Endothelial cell of umbilical vein (primary cell): Measurements from ENCODE around the gene PPM1G. TPM values are rescaled to one million over a fixed set of nuclear protein-coding genes. Genes with fewer than 3 reads are reported as not detected.

Source experiments
- BruUV-seq: library from RNA; stranded (reverse); fragments of 400-500 nt; replicated peaks from 2 replicates; lab custom pipeline; 2021; lab: Mats Ljungman, UMichigan
- CTCF ChIA-PET: fragments of 300-600, 350-600 bp; sonication (Branson Sonifier 250); formaldehyde crosslinking; loops from one replicate; lab custom pipeline; 2021; ENCODE audit warnings: antibody characterized with exemption, inconsistent platforms; lab: Charles Lee
- POLR2A ChIA-PET: fragments of 300-600, 350-600 bp; sonication (Branson Sonifier 250); formaldehyde crosslinking; loops from one replicate; lab custom pipeline; 2021; ENCODE audit warnings: antibody characterized with exemption, inconsistent platforms; lab: Charles Lee
- DNase-seq: peaks from one replicate; pipeline ENCODE4 v3.0.0-alpha.2; 2011; ENCODE audit warnings: low read depth, low spot score
- FAIRE-seq: peaks from 2 replicates; lab custom pipeline; 2011; peaks lifted over from hg19 to GRCh38; lab: Jason Lieb, UNC
- H2AFZ ChIP-seq: 2 replicates; pipeline ENCODE4 v1.6.0; 2012; ENCODE audit warnings: low read depth, low read length, control low read depth, inconsistent platforms
- H3K27ac ChIP-seq: 2 replicates; pipeline ENCODE4 v1.5.1; 2011; ENCODE audit warnings: low read depth, mild to moderate bottlenecking, control low read depth, low read length, moderate library complexity; ENCODE audit not compliant: insufficient read depth
- H3K27me3 ChIP-seq, 2 experiments: 2 replicates each; pipeline versions ENCODE4 v1.6.0 to v1.6.1; 2011; ENCODE audit warnings: low read length in 2 of 2, mixed read lengths in 1 of 2; ENCODE audit not compliant: control insufficient read depth in 2 of 2, insufficient read depth in 2 of 2
- H3K36me3 ChIP-seq, 2 experiments: 2 replicates in 1 of 2; 3 replicates in 1 of 2; pipeline ENCODE4 v1.5.1; 2011; ENCODE audit warnings: low read length in 2 of 2, mild to moderate bottlenecking in 1 of 2, moderate library complexity in 1 of 2; ENCODE audit not compliant: control insufficient read depth in 2 of 2, insufficient read depth in 2 of 2; ENCODE audit errors: extremely low read depth in 1 of 2
- H3K4me1 ChIP-seq: 3 replicates; pipeline ENCODE4 v1.5.1; 2011; ENCODE audit warnings: mild to moderate bottlenecking, low read length; ENCODE audit not compliant: control insufficient read depth, insufficient read depth; ENCODE audit errors: extremely low read depth
- H3K4me2 ChIP-seq: 2 replicates; pipeline ENCODE4 v1.6.1; 2011; ENCODE audit warnings: low read length, control low read depth, mixed read lengths; ENCODE audit not compliant: insufficient read depth
- H3K4me3 ChIP-seq, 3 experiments: fragments of 200-600 bp in 1 of 3; sonication (generic), shearing (Covaris generic) in 1 of 3; replicated peaks in 1 of 3; 2 replicates each; pipeline ENCODE4 v1.5.1; 2011 to 2016; ENCODE audit warnings: control low read depth in 3 of 3, low read length in 3 of 3, mild to moderate bottlenecking in 2 of 3, inconsistent platforms in 1 of 3, low read depth in 1 of 3, moderate library complexity in 1 of 3; ENCODE audit not compliant: insufficient read depth in 1 of 3
- H3K79me2 ChIP-seq: 2 replicates; pipeline ENCODE4 v1.6.0; 2012; ENCODE audit warnings: low read length, inconsistent platforms; ENCODE audit not compliant: control insufficient read depth, insufficient read depth
- H3K9ac ChIP-seq: replicated peaks from 2 replicates; pipeline ENCODE3; 2011; ENCODE audit warnings: low read length, control low read depth; ENCODE audit not compliant: insufficient read depth; ENCODE audit errors: extremely low read depth
- H3K9me1 ChIP-seq: replicated peaks from 3 replicates; pipeline ENCODE4 v1.6.0; 2011; ENCODE audit warnings: mild to moderate bottlenecking, low read length; ENCODE audit not compliant: control insufficient read depth, insufficient read depth; ENCODE audit errors: extremely low read depth
- H3K9me3 ChIP-seq: replicated peaks from 2 replicates; pipeline ENCODE4 v1.5.1; 2012; ENCODE audit warnings: low read length, inconsistent platforms; ENCODE audit not compliant: control insufficient read depth, insufficient read depth
- H4K20me1 ChIP-seq: replicated peaks from 2 replicates; pipeline ENCODE3; 2011; ENCODE audit warnings: mild to moderate bottlenecking, low read length; ENCODE audit not compliant: control insufficient read depth, insufficient read depth; ENCODE audit errors: extremely low read depth
- CTCF ChIP-seq, 2 donors: IDR thresholded peaks; 1 replicate in 1 of 2; 2 replicates in 1 of 2; pipeline ENCODE4 v1.5.1; 2011; ENCODE audit warnings: low read length in 2 of 2, mild to moderate bottlenecking in 2 of 2, moderate library complexity in 2 of 2, control low read depth in 1 of 2, inconsistent platforms in 1 of 2, low read depth in 1 of 2; ENCODE audit not compliant: insufficient read depth in 1 of 2; ENCODE audit errors: extremely low read depth in 1 of 2
- EZH2 ChIP-seq: IDR thresholded peaks from 2 replicates; pipeline ENCODE4 v1.6.1; 2012; ENCODE audit warnings: borderline replicate concordance, low read depth, mild to moderate bottlenecking, moderate library complexity, low read length, inconsistent platforms; ENCODE audit not compliant: severe bottlenecking
- FOS ChIP-seq: IDR thresholded peaks from 2 replicates; pipeline ENCODE4 v1.6.1; 2011; ENCODE audit warnings: mild to moderate bottlenecking, low read length, moderate library complexity, borderline replicate concordance; ENCODE audit not compliant: insufficient read depth
- GATA2 ChIP-seq: IDR thresholded peaks from 2 replicates; pipeline ENCODE4 v1.7.0; 2011; ENCODE audit warnings: low read depth, mild to moderate bottlenecking, moderate library complexity, mixed read lengths, low read length; ENCODE audit not compliant: insufficient read length, insufficient read depth
- JUN ChIP-seq: IDR thresholded peaks from 2 replicates; pipeline ENCODE4 v1.6.1; 2011; ENCODE audit warnings: borderline replicate concordance, low read depth; ENCODE audit not compliant: insufficient read length, insufficient read depth
- MAX ChIP-seq: IDR thresholded peaks from 2 replicates; pipeline ENCODE4 v1.6.1; 2011; ENCODE audit not compliant: insufficient read depth, insufficient read length
- MYC ChIP-seq: IDR thresholded peaks from one replicate; pipeline ENCODE4 v1.6.1; 2011; ENCODE audit warnings: mild to moderate bottlenecking, low read depth, low read length
- POLR2A ChIP-seq: IDR thresholded peaks from 2 replicates; pipeline ENCODE4 v1.6.1; 2012; ENCODE audit warnings: low read depth, mild to moderate bottlenecking, control low read depth, low read length
- POLR2AphosphoS5 ChIP-seq: IDR thresholded peaks from 2 replicates; pipeline ENCODE4 v1.6.1; 2012; ENCODE audit warnings: low read depth, mild to moderate bottlenecking, control low read depth, low read length, moderate library complexity; ENCODE audit not compliant: insufficient read depth
- dilution Hi-C: fragments of 300-500 bp; cut with MboI; formaldehyde crosslinking; loops from one replicate; pipeline ENCODE4 v1.15.0; 2019; ENCODE audit warnings: low sequenced_read_pairs; ENCODE audit not compliant: extremely low pct_ligation_motif_present
- intact Hi-C: fragments of 100-400 bp; cut with micrococcal nuclease; formaldehyde crosslinking; loops from one replicate; pipeline ENCODE4 v1.10.0; 2022
- polyA plus RNA-seq, 4 experiments: library from polyadenylated mRNA; depleted of rRNA in 3 of 4; stranded (reverse) in 3 of 4; unstranded in 1 of 4; fragments of >200 nt; gene quantifications; 2 replicates each; pipeline versions ENCODE4 v1.2.1 to v1.2.3, GENCODE V29; 2011 to 2012; ENCODE audit warnings: missing spikeins in 1 of 4
- total RNA-seq: library from RNA; stranded (reverse); gene quantifications from 2 replicates; pipeline ENCODE4 v1.2.3, GENCODE V29; 2021

The PPM1G gene
- total and polyA plus RNA-seq, 2 donors (not counting 3 experiments of a cell fraction or from before 2014, with no cell fraction given), result 48.1 to 135 TPM

- Histone ChIP-seq H3K4me1 (peaks cover 14% of the 10 kb centered on the region), H3K9me1 (no peaks in the 10 kb centered on the region), H3K36me3 (peaks cover 16 to 41% of the 10 kb centered on the region in 2 experiments), H2AFZ (no peak overlapping the region), H3K79me2 (peaks cover 30% of the 10 kb centered on the region), H3K27ac (no peak overlapping the region), H3K4me2 (no peak overlapping the region), H3K27me3 (no peaks in the 10 kb centered on the region), H3K9ac (no peak overlapping the region), H3K9me3 (no peaks in the 10 kb centered on the region), H3K4me3 (no peak overlapping the region), H4K20me1 (no peaks in the 10 kb centered on the region)
- no peak for DNase-seq
- ChIA-PET POLR2A (no interaction called here), CTCF (no interaction called here)
- BruUV-seq, result no TSS peak
- FAIRE-seq, result no peak
- intact Hi-C loops (loop anchor here (5.0 kb wide), 2 partner anchors 126 to 161 kb away; partner anchors contain the start of genes ATRAID and SLC5A6), dilution Hi-C loops (no loop called here)
- TF ChIP-seq POLR2A, result no peak
Observed at GRCh38 chr2:27372937-27373336, 36.5 kb downstream of the PPM1G start.

- H3K4me1 ChIP-seq, result peaks cover 14% of the 10 kb centered on the region
- TF ChIP-seq JUN, result no peak
- no peak for TF ChIP-seq EZH2
- TF ChIP-seq CTCF (IDR thresholded peaks at IDR 0.05; ENCODE audit: extremely low read depth in 1 of 2, insufficient read depth in 1 of 2, low read depth in 1 of 2, low read length in 2 of 2), result no peak
- TF ChIP-seq GATA2, result no peak
- TF ChIP-seq FOS, result no peak
- no peak for TF ChIP-seq POLR2AphosphoS5
- no peak for TF ChIP-seq MYC
- peak; percentile 39 for TF ChIP-seq POLR2A
- TF ChIP-seq MAX, result no peak
- no peaks in the 10 kb centered on the region for H4K20me1 ChIP-seq
- H3K9me1 ChIP-seq, result no peaks in the 10 kb centered on the region
- dilution Hi-C loops (no loop called here), intact Hi-C loops (loop anchor here (1.0 to 5.0 kb wide), 6 partner anchors 9 to 159 kb away; partner anchors contain the start of genes ATRAID, GTF3C2, IFT172 and MPV17)
- peaks cover 30% of the 10 kb centered on the region for H3K79me2 ChIP-seq
- peak overlapping the region; percentile 92 for H3K4me2 ChIP-seq
- H3K9me3 ChIP-seq, result no peaks in the 10 kb centered on the region
- ChIA-PET CTCF (interaction anchor here (0.7 to 1.4 kb wide), 2 partner anchors 9 to 20 kb away, joined by 3 to 4 read pairs; partner anchors contain the start of gene ZNF513), POLR2A (no interaction called here)
- no TSS peak for BruUV-seq
- FAIRE-seq (no peak), DNase-seq (peak; percentile 46)
- H3K36me3 ChIP-seq, result peaks cover 13 to 41% of the 10 kb centered on the region in 2 experiments
- peak overlapping the region; percentile 49 for H2AFZ ChIP-seq
- peak overlapping the region; percentile 90 for H3K9ac ChIP-seq
- peak overlapping the region; percentile 50 for H3K27ac ChIP-seq
- no peaks in the 10 kb centered on the region for H3K27me3 ChIP-seq
- peak overlapping the region; percentile 65 to 86 (median 78) for H3K4me3 ChIP-seq
Observed at GRCh38 chr2:27370816-27371620, 38.4 kb downstream of the PPM1G start.
